Daoy (cell line): Measurements from ENCODE around the gene PAPOLA. TPM values are rescaled to one million over a fixed set of nuclear protein-coding genes. Genes with fewer than 3 reads are reported as not detected.
"Not testable (repeated sequence)": the region's sequence is repeated elsewhere in the genome, so short reads cannot be mapped to it uniquely, and the experiment has no call there.

Experiments
- DNase-seq: peaks from one replicate; pipeline ENCODE4 v3.0.0-alpha.2; 2015; ENCODE audit warnings: low read depth
- total RNA-seq: library from RNA; depleted of rRNA; stranded (reverse); fragments of >200 nt; shearing (Covaris generic); gene quantifications from 2 replicates; pipeline ENCODE4 v1.2.3, GENCODE V29; 2014

The PAPOLA gene
- total RNA-seq, 1 experiment from 2014 or later: 93.3 TPM

DNA sequence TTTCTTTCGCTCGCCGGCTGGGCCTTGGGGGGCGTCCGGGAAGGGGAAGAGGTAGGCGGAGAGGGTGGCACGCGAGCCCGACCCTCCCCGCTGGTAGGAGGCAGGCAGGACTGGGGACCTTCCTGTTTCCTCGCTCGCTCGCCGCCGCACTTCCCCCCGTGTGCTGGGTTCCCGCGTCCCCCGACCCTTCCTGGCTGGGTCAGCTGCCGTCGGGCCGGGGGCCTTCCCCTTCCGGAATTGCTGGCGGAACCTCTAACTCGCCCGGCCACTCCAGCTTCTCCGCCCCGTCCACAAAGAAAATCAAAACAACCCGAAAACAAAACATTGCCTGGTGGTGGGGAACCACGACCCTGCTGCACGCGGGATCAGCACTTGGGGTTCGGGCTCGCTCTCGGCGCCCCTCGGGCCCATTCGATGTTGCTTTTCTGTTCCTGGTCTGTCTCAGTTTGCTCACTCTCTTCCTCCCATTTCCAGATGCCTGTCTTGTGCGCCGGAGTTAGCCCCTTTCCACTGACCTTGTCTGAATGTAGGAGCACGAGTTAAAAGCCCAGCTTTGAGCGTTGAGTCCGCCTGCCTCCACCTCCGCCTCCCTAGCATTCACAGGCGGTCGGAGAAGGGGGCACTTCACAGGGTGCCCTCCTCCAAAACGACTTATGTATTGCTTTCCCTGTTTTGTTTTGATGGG, 581 bp downstream of the PAPOLA start:
- peak; percentile 70 for DNase-seq

GRCh38 chr14:96503306-96503679, 1.1 kb downstream of the PAPOLA start:
- no peak for DNase-seq

- not testable (repeated sequence) for DNase-seq
Measured at GRCh38 chr14:96504353-96504752, 2.2 kb downstream of the PAPOLA start.

DNA sequence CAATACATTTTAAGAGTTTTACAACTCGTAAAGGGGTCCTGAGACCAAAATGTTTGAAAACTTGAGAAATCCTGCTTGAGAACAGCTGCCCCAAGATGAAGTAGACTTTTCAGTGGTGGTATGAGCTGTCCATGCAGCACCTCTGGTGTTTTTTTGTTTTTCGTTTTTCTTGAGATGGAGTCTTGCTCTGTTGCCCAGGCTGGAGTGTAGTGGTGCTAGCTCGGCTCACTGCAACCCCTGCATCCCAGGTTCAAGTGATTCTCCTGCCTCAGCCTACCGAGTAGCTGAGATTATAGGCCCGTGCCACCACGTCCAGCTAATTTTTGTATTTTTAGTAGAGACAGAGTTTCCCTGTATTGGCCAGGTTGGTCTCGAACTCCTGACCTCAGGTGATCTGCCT, 5.5 kb downstream of the PAPOLA start:
- no peak for DNase-seq

- DNase-seq: no peak
Measured at GRCh38 chr14:96508900-96509299, 6.7 kb downstream of the PAPOLA start.

DNA sequence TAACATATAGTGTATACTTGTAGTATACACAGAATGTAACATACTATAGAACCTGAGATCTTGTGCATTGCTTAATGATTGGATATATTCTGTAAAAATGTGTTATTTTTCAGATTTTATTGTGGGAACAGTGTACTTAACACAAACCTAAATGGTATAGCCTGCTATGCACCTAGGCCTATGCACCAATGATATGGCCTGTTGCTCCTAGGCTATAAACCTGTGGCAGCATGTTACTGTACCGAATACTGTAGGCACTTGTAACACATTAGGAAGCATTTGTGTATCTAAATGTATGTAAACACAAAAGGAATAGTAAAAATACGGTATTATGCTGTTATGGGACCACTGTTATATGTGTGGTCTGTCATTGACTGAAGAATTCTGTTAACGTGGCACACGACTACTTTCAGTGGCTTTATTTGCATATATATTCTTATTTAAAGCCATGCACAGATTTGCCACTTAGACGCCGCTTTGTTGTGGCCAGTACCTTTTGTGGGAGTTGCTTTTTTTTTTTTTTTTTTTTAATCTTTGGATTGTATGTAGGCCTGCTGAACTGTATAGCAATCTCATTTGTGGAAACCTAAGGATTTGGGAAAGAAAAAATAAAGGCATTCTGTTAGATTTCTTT, 7.4 kb downstream of the PAPOLA start:
- no peak for DNase-seq

DNA sequence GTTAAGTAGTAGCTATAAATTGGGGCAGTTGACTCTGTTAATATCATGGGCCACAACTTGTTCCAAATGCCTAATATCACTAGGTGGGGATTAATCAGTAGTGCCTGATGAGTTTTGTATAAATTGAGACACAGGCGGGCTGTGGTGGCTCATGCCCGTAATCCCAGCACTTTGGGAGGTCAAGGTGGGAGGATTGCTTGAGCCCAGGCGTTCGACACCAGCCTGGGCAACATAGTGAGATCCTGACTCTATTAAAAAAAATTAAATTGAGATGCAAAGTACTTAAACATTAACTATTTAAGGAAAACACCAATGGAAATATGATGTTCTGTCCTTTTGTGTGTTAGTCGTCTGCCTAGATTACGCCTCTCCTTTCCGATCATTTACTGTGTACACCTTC, 9.0 kb downstream of the PAPOLA start:
- DNase-seq: no peak

- DNase-seq: no peak
Measured at GRCh38 chr14:96511667-96512066, 9.5 kb downstream of the PAPOLA start.

GRCh38 chr14:96512122-96512521, 9.9 kb downstream of the PAPOLA start:
- DNase-seq: no peak

DNA sequence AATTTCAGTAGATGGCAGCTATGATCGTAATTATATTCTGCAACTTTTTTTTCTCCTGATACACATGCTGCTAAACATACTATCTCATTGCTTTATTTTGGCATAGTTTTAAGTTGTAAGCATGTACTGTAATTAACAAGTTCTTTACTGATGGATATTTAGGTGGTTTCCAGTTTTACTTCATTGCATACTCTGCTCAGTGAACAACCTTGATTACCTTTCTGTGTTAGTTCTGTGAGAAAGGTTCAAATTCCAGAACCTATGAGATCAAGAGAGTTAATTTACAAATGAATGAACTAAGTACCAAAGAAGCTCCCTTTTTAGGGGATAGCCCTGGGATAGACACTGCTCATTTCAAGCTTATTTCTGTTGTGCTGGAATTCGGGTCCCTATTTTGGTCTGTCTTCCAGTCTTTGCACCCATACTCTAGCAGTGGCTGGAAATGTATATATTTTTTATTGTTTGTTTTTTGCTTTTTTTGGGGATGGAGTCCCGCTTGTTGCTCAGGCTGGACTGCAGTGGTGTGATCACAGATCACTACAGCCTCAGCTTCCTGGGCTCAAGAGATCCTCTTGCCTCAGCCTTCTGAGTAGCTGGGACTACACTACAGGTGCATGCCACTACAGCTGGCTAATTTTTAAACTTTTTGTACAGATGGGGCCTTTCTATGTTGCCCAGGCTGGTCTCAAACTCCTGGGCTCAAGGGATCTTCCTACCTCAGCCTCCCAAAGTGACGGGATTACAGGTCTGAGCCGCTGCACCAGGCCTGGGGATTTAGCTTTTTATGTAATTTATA, 10.6 kb downstream of the PAPOLA start:
- DNase-seq: no peak

GRCh38 chr14:96514694-96515093, 12.5 kb downstream of the PAPOLA start:
- no peak for DNase-seq

DNA sequence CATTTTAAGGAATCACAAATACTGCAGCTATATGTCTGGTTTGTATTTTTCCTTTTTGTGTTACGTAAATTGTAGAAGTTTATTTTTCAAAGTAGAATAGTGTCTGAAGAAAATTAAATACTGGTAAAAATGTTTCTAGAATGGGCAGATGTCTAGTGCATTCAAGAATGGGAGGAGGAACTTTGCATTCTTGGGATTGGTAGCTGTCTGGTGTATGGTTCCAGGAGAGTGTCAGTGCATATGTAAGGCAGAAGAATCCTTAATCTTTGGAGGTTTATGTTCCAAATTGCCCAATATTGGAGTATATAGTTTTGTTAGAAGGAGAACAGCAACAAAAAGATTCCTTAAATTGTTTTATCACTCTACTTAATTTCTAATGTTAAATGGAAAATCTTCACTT, 13.5 kb downstream of the PAPOLA start:
- DNase-seq: no peak

DNA sequence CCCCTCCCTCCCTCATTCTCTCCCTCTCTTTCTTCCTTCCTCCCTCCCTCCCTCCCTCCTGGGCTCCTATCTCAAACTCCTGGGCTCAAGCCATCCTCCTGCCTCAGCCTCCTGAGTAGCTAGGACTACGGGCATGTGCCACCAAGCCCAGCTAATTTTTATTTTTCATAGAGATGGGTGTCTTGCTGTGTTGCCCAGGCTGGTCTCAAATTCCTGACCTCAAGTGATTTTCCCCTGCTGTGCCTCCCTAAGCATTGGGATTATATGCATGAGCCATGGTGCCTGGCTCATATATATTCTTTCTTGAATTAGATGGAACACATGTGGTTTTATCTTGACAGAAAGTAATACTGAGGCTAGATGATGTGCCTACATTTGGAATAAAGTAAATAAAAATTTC, 14.2 kb downstream of the PAPOLA start:
- no peak for DNase-seq

GRCh38 chr14:96519970-96520369, 17.8 kb downstream of the PAPOLA start:
- no peak for DNase-seq

GRCh38 chr14:96525452-96525851, 23.3 kb downstream of the PAPOLA start:
- DNase-seq: no peak

DNA sequence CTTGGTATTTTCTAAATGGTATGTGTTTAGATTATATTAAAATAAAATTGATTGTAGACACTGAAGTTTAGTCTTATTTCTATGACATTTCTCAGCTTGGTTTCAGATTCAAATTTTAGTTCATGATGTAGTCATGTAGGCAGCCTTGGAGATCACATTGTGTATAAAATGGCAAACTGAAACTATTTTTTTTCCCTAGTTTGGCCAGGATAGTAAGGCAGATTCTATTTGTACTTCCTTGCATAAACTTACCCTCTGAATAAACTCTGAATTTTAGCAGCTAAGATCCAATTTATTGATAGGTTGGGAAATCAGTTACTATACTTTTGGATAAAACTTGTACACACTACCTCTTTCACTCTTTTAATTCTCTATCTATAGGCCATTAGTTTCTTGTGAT, 30.4 kb downstream of the PAPOLA start:
- DNase-seq: no peak

DNA sequence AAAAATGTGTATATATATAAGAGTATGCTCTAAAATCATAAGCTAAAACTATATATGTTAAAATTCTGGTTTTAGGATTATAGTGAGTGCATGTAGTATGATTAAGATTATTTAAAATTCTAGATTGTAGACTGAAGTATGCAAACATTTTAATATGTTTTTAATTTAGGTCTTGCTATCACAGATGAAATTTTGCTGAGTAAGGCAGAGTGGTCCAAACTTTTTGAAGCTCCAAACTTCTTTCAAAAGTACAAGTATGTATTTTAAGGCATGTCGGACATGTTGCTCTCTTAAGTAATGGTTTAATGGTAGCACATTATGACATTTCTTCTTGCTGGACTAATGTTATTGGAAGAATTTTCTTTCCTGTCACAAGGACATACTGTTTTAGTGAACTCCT, 34.6 kb downstream of the PAPOLA start:
- DNase-seq: no peak

DNA sequence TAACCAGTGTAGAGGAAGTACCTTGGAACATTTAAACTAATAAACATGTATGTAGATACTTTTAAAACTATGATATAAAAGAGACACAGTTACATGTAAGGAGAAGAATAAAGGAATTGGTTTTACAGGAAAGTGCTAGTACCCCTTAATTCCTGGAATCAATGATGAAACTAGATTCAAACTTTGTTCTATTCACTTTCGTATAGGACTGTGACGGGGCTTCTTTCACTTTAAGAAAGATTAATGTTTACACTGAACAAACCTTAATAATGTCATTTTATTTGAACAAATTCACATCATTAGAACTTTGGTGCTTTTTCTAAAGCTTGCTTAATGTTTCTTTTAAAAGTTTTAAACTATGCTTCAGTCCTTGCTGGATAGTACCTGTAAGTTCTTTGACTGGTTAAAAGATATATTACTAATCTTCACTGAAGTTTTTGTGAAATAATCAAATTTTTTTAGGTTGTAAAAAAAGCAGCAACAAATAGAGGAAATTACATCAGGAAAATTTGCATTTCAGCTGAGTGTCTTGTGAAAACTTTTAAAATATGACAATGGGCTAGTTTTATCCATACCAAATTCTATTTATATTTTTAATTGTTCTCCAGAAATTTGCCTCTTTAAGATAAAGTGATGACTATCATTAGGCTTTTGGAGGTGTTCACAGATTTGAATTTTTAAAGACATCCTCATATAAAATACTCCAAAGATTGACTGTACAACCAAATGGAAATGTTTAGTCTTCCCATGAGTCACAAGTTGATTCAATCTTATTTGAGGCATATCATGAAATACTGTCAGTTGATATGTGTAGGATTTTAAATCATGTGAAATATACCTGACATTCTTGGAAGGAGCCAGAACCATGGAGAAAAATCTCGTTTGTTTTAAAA, 36.2 kb downstream of the PAPOLA start:
- DNase-seq: no peak

DNA sequence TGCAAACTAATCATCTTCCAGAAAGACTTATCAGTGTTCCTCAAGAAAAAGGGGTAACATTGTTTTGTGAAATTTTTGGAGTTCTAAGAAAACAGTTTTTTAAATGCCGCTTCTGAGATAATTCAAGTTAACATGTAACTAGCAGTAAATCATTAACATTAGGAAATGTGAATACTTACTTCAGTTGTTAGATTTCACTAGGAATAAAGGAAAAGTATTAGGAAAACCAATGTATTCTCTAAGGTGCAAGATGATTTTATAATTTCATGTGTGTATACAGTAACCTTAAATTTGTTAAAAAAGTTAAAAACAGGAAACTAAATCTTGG, 36.8 kb downstream of the PAPOLA start:
- no peak for DNase-seq

DNA sequence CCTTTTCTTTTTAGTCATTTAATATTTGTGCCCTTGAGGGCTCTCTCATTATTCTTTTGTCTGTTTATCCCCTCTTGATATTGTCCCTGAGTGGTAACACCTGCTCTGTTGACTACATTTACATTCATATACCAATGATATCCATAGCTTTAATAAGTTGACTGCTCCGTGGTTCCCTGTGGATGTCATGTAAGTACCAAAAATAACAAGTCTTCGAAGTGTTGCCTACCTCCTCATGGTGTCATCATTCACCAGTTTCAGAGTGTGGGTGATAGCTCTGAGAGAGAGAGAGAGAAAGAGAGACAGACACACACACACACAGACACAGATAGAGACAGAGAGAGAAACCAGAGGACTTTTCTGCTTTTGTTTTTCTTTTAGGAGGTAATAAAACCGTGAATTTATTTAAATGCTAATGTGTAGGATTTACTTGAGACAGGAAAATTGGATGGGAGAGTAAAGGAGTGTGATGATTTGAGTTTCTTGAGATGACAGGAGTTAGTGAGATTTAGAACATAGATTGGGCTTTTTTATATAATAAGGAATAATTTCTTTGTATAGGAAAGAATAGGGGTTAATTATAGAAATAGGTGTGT, 52.2 kb downstream of the PAPOLA start:
- no peak for DNase-seq

GRCh38 chr14:96559571-96559970, 57.4 kb downstream of the PAPOLA start:
- no peak for DNase-seq

DNA sequence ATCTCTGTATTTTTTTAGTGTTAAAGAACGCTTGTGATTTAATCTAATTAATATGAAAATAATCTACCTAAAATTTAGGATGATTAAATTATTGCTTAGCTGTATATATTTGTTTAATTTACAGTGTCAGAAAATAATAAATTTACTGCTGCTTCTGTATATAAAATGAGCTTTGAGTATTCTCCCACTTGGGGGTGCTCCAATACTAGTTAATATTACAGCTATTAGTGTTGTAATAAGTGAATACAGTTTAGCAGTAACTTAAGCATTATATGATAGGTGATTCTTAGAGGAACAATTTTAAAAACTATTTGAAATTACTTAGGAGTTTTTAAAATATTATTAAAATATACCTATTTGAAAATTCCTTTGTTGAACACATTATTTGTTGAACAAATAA, 62.2 kb downstream of the PAPOLA start:
- no peak for DNase-seq
